Heart right ventricle (tissue), 16 donors: Measurements from ENCODE around the gene TTC7B. TPM values are rescaled to one million over a fixed set of nuclear protein-coding genes. Genes with fewer than 3 reads are reported as not detected.
A peak's percentile ranks its signal among the peaks of the same experiment; 100 is the strongest.

Source experiments
- ATAC-seq, 8 donors: fragments of 200-7000 bp; cut with Tn5 transposase; one replicate each; pipeline ENCODE4 v1.9.1; 2020; ENCODE audit warnings: mild to moderate bottlenecking in 8 of 8, moderate library complexity in 8 of 8, moderate number of reproducible peaks in 1 of 8
- DNase-seq, 2 donors: peaks; one replicate each; pipeline ENCODE4 v3.0.0-alpha.2; 2020
- H3K27ac ChIP-seq, 10 donors: fragments of 200-600 bp; sonication (generic) in 2 of 10; one replicate each; pipeline versions ENCODE4 v1.5.0 to v1.8.0; 2020 to 2022; ENCODE audit warnings: mild to moderate bottlenecking in 3 of 10
- H3K27me3 ChIP-seq, 7 donors: fragments of 200-600 bp; one replicate each; pipeline ENCODE4 v1.8.0; 2021 to 2022; ENCODE audit warnings: mild to moderate bottlenecking in 2 of 7
- H3K36me3 ChIP-seq, 9 donors: fragments of 200-600 bp; sonication (generic) in 1 of 9; one replicate each; pipeline versions ENCODE4 v1.5.0 to v1.8.0; 2020 to 2022; ENCODE audit warnings: mild to moderate bottlenecking in 2 of 9
- H3K4me1 ChIP-seq, 9 donors: fragments of 200-600 bp; sonication (generic) in 1 of 9; one replicate each; pipeline versions ENCODE4 v1.5.0 to v1.8.0; 2020 to 2022; ENCODE audit warnings: mild to moderate bottlenecking in 4 of 9
- H3K4me3 ChIP-seq, 10 donors: fragments of 200-600 bp; sonication (generic) in 2 of 10; one replicate each; pipeline versions ENCODE4 v1.5.0 to v1.8.0; 2020 to 2022; ENCODE audit warnings: mild to moderate bottlenecking in 7 of 10, moderate library complexity in 2 of 10
- H3K9me3 ChIP-seq, 11 donors: fragments of 200-600 bp in 10 of 11; sonication (generic) in 2 of 11; one replicate each; pipeline versions ENCODE4 v1.5.0 to v1.8.0; 2013 to 2022; ENCODE audit warnings: mild to moderate bottlenecking in 2 of 11, control low read depth in 1 of 11, moderate library complexity in 1 of 11
- WGBS, 2 donors: extraction: QIAGEN DNeasy Blood & Tissue Kit; methylation state at CpG; one replicate each; pipeline ENCODE4 v1.1.7; 2013; ENCODE audit warnings: inconsistent platforms in 1 of 2; 5-methylcytosine and 5-hydroxymethylcytosine counted together
- intact Hi-C, 10 donors: fragments of 100-400 bp; cut with DNase I; formaldehyde crosslinking; loops; one replicate each; pipeline versions ENCODE4 v1.11.1 to v1.14.2; 2022
- polyA plus RNA-seq, 2 donors: library from polyadenylated mRNA; stranded (reverse); fragments of 200-250 nt; gene quantifications; one replicate each; pipeline ENCODE4 v1.2.3, GENCODE V29; 2013
- total RNA-seq, 10 donors: library from RNA; stranded (reverse); fragmentation: NEBNext Ultra II Directional in 3 of 10; extraction: Animal tissue kit (Norgen Biotek cat#: 25700) in 3 of 10; gene quantifications; one replicate each; pipeline versions ENCODE4 v1.2.1 to v1.2.4, GENCODE V29; 2021 to 2023
- TF ChIP-seq, protein P1 (sequence below), 9 donors: fragments of 200-600 bp; sonication (generic) in 2 of 9; IDR thresholded peaks; one replicate each; pipeline versions ENCODE4 v1.5.0 to v1.8.0; 2021 to 2022; ENCODE audit warnings: antibody characterized with exemption in 9 of 9, mild to moderate bottlenecking in 5 of 9, moderate library complexity in 1 of 9
- donor health status: Arrhythmogenic right ventricular cardiomyopathy.
- donor health status: ischemic (EF 13 %, LVEDD 7.1; RV severe dilation, severe dysfunction).
- donor health status: healthy with polysubstance abuse.
- donor health status: DM: no; HTN: yes; CAD: no.
- donor health status: DM: no; HTN: no; CAD: no.
- donor health status: ischemic (EF 25% LVEDD 6.9; RV normal size, moderate dysfunction).
- donor health status: ischemic (EF 25% LVEDD 5.7; RV mildly dilated, moderate dysfunction).
- donor health status: healthy.
- donor health status: DM: yes; HTN: yes; CAD: no.
- donor health status: Ischemic cardiomyopathy.
- donor health status: ischemic (EF 35%, LVEDD 5.7; RV mildly dilated, moderate dysfunction).
- donor health status: nonischemic (EF 11% LVEDD 7.7; RV severe dilation, severe dysfunction).
- donor health status: DM: yes; HTN: yes; CAD: no.
- donor health status: PGD.
- donor health status: ischemic (EF 29% LVEDD 5.4; RV normal size, mild dysfunction).
- donor health status: nonischemic (EF 23%, LVEDD 6.1; RV moderate dilation, normal function).

Gene TTC7B
- total and polyA plus RNA-seq, 12 donors: 23.0 to 79.4 (median 65.5) TPM

GRCh38 chr14:90560558-90560957, 255.7 kb downstream of the TTC7B start:
- ATAC-seq: no peak
- Histone ChIP-seq H3K27ac (no peak overlapping the region), H3K4me3 (no peak overlapping the region), H3K9me3 (no peaks in the 10 kb centered on the region), H3K36me3 (peaks cover 0 to 8% (median 0%) of the 10 kb centered on the region in 9 donors), H3K4me1 (peaks cover 0 to 27% (median 9%) of the 10 kb centered on the region in 9 donors), H3K27me3 (no peaks in the 10 kb centered on the region)
- intact Hi-C loops: no loop called here
- 84 to 88% methylated on average over 4 of the region's 4 CpGs for WGBS, 2 donors
- TF ChIP-seq, protein P1, sequence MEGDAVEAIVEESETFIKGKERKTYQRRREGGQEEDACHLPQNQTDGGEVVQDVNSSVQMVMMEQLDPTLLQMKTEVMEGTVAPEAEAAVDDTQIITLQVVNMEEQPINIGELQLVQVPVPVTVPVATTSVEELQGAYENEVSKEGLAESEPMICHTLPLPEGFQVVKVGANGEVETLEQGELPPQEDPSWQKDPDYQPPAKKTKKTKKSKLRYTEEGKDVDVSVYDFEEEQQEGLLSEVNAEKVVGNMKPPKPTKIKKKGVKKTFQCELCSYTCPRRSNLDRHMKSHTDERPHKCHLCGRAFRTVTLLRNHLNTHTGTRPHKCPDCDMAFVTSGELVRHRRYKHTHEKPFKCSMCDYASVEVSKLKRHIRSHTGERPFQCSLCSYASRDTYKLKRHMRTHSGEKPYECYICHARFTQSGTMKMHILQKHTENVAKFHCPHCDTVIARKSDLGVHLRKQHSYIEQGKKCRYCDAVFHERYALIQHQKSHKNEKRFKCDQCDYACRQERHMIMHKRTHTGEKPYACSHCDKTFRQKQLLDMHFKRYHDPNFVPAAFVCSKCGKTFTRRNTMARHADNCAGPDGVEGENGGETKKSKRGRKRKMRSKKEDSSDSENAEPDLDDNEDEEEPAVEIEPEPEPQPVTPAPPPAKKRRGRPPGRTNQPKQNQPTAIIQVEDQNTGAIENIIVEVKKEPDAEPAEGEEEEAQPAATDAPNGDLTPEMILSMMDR (IDR thresholded peaks at IDR 0.05): no peak
- no peak for DNase-seq

DNA sequence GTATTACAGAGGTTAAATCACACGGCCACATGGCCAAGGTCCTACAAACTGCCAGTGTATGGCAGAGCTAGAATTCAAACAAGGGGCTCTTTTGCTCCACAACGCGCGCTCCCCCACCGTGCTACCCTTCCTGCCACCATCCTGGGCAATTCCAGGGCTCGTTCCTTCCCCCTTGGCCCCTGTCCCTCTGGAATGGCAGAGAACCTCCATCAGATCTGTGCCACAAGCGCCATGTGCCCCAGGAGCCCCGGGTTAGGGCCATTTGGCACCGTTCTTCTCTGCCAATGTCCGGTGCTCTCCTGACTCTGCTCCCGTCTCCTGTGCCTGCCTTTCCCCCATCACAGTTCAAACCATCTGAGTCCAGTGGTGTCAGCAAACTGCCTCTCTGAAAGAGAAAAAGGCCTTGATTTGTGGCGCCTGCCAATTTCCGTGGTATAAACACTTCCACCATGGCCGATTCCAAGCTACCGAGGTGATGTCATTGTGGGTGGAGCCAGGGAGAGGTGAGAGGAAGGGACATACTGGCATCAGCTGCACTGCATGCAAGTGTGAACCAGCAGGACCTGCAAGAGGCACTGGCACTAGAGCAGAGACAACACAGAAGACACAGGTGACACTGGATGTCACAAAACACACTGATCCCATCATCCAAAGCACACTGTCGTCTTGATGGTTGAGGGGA, 256.3 kb downstream of the TTC7B start:
- 91 to 92% methylated on average over 16 of the region's 16 CpGs for WGBS, 2 donors
- TF ChIP-seq, protein P1 (IDR thresholded peaks at IDR 0.05): no peak
- ATAC-seq (no peak), DNase-seq (no peak)
- H3K36me3 ChIP-seq: peaks cover 0 to 8% (median 0%) of the 10 kb centered on the region in 9 donors
- H3K9me3 ChIP-seq: no peaks in the 10 kb centered on the region
- no peak overlapping the region for H3K27ac ChIP-seq
- intact Hi-C loops: no loop called here
- H3K4me1 ChIP-seq: peaks cover 0 to 31% (median 14%) of the 10 kb centered on the region in 9 donors
- no peaks in the 10 kb centered on the region for H3K27me3 ChIP-seq
- H3K4me3 ChIP-seq: no peak overlapping the region

DNA sequence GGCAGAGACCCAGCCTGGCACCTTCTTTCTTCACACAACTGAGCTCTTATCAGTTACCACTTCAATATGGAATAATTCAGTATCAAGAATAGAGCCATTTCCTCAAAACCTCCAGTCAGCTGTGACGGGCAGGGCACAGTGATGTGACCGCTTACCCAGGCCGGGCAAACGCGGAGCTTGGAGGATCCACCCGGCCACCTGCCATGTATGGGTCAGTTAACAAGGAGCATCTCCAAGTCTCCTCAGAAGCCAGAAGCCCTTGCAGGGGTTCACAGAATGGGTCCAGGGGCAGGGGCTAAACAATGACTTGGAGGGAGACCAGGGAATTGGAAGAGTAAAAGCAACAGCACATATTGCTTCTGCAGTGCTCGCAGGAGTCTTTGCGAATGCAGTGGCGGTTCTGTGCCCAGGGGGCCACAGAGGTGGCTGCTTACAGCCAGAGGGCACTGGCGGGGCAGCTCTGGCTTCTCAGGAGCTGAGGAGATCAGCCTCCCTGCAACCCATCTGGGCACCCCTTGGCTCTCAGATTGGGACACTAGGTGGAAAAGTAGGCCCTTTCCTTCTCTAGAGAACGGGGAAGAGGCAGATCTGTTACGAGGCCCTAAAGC, 257.1 kb downstream of the TTC7B start:
- no peak overlapping the region for H3K27ac ChIP-seq
- H3K27me3 ChIP-seq: no peaks in the 10 kb centered on the region
- intact Hi-C loops: no loop called here
- ATAC-seq (no peak), DNase-seq (no peak)
- no peak overlapping the region for H3K4me3 ChIP-seq
- TF ChIP-seq, protein P1 (IDR thresholded peaks at IDR 0.05): no peak
- peaks cover 0 to 36% (median 16%) of the 10 kb centered on the region in 9 donors for H3K4me1 ChIP-seq
- H3K36me3 ChIP-seq: peaks cover 0 to 8% (median 0%) of the 10 kb centered on the region in 9 donors
- WGBS, 2 donors: 89 to 92% methylated on average over 12 of the region's 12 CpGs
- H3K9me3 ChIP-seq: no peaks in the 10 kb centered on the region

GRCh38 chr14:90558041-90558982, 257.9 kb downstream of the TTC7B start:
- H3K4me3 ChIP-seq: no peak overlapping the region
- peaks cover 0 to 36% (median 16%) of the 10 kb centered on the region in 9 donors for H3K4me1 ChIP-seq
- no peaks in the 10 kb centered on the region for H3K9me3 ChIP-seq
- TF ChIP-seq, protein P1 (IDR thresholded peaks at IDR 0.05): peak in 1 of 9 donors; percentile 12
- WGBS, 2 donors: 75 to 82% methylated on average over 30 of the region's 30 CpGs
- peak overlapping the region in 2 of 10 donors; percentile 14 to 43 for H3K27ac ChIP-seq
- intact Hi-C loops: no loop called here
- H3K36me3 ChIP-seq: peaks cover 0 to 8% (median 0%) of the 10 kb centered on the region in 9 donors
- no peaks in the 10 kb centered on the region for H3K27me3 ChIP-seq
- DNase-seq (no peak), ATAC-seq (peak in 1 of 8 donors; percentile 22)
